Gastrocnemius medialis (tissue), 4 donors: ENCODE results near the gene DPT. TPM values are rescaled to one million over a fixed set of nuclear protein-coding genes. Genes with fewer than 3 reads are reported as not detected.

ENCODE experiments used
- ATAC-seq, 2 donors: fragments of 150-250 bp; one replicate each; pipeline ENCODE4 v1.9.1; 2016
- DNase-seq, 2 donors: peaks; one replicate each; pipeline ENCODE4 v3.0.0-alpha.2; 2019
- H3K27ac ChIP-seq, 4 donors: fragments of 200-600 bp; sonication (generic); 1 replicate in 1 of 4; 2 replicates in 3 of 4; pipeline ENCODE4 v1.5.1; 2016 to 2018; ENCODE audit warnings: mild to moderate bottlenecking in 2 of 4, moderate library complexity in 1 of 4
- H3K27me3 ChIP-seq, 3 donors: fragments of 200-600 bp; sonication (generic) in 2 of 3; 1 replicate in 1 of 3; 2 replicates in 2 of 3; pipeline versions ENCODE4 v1.5.1 to v1.6.0; 2016 to 2019; ENCODE audit warnings: mild to moderate bottlenecking in 1 of 3, moderate library complexity in 1 of 3
- H3K36me3 ChIP-seq, 2 donors: fragments of 200-600 bp; sonication (generic) in 1 of 2; one replicate each; pipeline ENCODE4 v1.5.1; 2017 to 2018
- H3K4me1 ChIP-seq, 2 donors: fragments of 200-600 bp; sonication (generic) in 1 of 2; one replicate each; pipeline ENCODE4 v1.5.1; 2016 to 2017; ENCODE audit warnings: mild to moderate bottlenecking in 2 of 2
- H3K4me3 ChIP-seq, 4 donors: fragments of 200-600 bp; sonication (generic) in 3 of 4; 1 replicate in 1 of 4; 2 replicates in 3 of 4; pipeline ENCODE4 v1.5.1; 2016 to 2019; ENCODE audit warnings: mild to moderate bottlenecking in 2 of 4
- H3K9me3 ChIP-seq, 3 donors: fragments of 200-600 bp; sonication (generic) in 2 of 3; 1 replicate in 1 of 3; 2 replicates in 2 of 3; pipeline ENCODE4 v1.5.1; 2016 to 2019
- POLR2A ChIP-seq, 2 donors: fragments of 450-650 bp; IDR thresholded peaks; one replicate each; pipeline ENCODE4 v1.6.1; 2017; ENCODE audit warnings: antibody characterized with exemption in 2 of 2, mild to moderate bottlenecking in 2 of 2, moderate library complexity in 2 of 2
- in situ Hi-C, 4 donors: fragments of 200-750 bp; cut with MboI; loops; one replicate each; pipeline versions ENCODE4 v1.15.0 to v1.8.0; 2017; ENCODE audit warnings: low sequenced_read_pairs in 4 of 4
- intact Hi-C: fragments of 100-400 bp; cut with DNase I; formaldehyde crosslinking; loops from one replicate; pipeline ENCODE4 v1.15.1; 2023; ENCODE audit warnings: low total_unique reads
- total RNA-seq, 4 donors: library from RNA; depleted of rRNA; stranded (reverse); fragments of >200 nt; gene quantifications; one replicate each; pipeline versions ENCODE4 v1.1.0 to v1.2.3, GENCODE V29; 2016
- TF ChIP-seq, protein P1 (sequence below), 5 experiments: fragments of 450-650 bp in 3 of 5; fragments of 200-600 bp in 2 of 5; sonication (generic) in 2 of 5; IDR thresholded peaks in 4 of 5; conservative IDR thresholded peaks in 1 of 5; 1 replicate in 4 of 5; 2 replicates in 1 of 5; pipeline ENCODE4 v1.5.1; 2016 to 2019; ENCODE audit warnings: antibody characterized with exemption in 5 of 5, mild to moderate bottlenecking in 3 of 5, moderate library complexity in 3 of 5

DPT gene
- total RNA-seq, 4 donors from 2014 or later, result 12.6 to 21.8 (median 14.7) TPM

DNA sequence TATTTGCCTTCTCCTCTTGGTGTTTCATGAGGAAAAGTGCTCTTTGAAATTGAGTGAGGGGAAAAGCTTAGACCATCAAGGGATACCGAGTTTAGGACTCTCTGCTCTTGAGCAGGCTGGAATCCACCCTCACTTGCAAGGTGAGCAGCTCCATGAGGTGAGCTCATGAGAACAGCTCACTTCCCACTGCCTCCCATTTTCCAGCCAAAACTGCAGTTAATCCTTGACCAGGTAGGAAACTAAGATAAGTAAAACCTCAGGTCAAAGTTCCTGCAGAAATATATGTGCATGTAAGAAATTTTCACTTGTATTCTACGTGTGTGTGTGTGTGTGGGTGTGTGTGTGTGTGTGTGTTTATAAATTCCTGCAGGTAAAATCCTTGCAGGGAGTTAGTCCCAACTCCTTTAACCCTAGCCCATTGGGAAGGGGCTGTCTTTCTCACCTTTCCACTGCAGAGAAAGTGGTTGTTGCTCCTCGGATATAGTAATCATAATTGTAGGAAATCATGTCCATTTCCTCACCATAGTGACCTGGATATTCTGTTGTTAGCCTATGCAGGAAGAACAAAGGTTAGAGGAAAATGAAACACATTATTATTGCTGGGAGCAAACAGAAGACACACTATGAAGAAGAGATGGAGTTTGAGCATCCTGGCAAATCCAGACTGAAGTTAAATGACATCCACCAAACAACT is 28.3 kb downstream of the DPT start:
- Histone ChIP-seq H3K36me3 (no peaks in the 10 kb centered on the region), H3K4me1 (no peaks in the 10 kb centered on the region), H3K27me3 (no peaks in the 10 kb centered on the region), H3K4me3 (no peak overlapping the region), H3K27ac (no peak overlapping the region), H3K9me3 (no peaks in the 10 kb centered on the region)
- intact Hi-C loops (no loop called here), in situ Hi-C loops (no loop called here)
- TF ChIP-seq POLR2A (IDR thresholded peaks at IDR 0.05), result no peak
- TF ChIP-seq, protein P1, sequence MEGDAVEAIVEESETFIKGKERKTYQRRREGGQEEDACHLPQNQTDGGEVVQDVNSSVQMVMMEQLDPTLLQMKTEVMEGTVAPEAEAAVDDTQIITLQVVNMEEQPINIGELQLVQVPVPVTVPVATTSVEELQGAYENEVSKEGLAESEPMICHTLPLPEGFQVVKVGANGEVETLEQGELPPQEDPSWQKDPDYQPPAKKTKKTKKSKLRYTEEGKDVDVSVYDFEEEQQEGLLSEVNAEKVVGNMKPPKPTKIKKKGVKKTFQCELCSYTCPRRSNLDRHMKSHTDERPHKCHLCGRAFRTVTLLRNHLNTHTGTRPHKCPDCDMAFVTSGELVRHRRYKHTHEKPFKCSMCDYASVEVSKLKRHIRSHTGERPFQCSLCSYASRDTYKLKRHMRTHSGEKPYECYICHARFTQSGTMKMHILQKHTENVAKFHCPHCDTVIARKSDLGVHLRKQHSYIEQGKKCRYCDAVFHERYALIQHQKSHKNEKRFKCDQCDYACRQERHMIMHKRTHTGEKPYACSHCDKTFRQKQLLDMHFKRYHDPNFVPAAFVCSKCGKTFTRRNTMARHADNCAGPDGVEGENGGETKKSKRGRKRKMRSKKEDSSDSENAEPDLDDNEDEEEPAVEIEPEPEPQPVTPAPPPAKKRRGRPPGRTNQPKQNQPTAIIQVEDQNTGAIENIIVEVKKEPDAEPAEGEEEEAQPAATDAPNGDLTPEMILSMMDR (IDR thresholded peaks at IDR 0.05 in 4 of 5, conservative IDR thresholded peaks at IDR 0.05 in 1 of 5), result no peak
- DNase-seq, result no peak
- no peak for ATAC-seq

DNA sequence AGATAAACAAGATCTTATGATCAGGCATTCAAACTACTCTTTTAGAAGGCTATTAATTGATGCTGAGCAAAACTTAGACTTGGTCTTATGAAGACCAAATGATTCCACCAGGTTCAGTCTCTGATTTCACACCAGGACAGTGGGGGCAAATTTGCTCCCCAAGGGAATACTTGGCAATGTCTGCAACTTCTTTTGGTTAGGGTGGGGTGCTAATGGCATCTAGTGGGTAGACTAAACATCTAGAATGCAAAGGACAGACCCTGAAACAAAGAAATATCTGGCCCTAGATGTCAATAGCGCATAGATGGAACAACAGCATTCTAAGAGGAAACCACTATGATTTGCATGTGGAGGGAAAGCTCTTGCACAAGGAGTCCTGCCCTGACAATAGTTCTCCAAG is 30.6 kb downstream of the DPT start:
- no peak for ATAC-seq
- H3K27me3 ChIP-seq, result no peaks in the 10 kb centered on the region
- no peak overlapping the region for H3K27ac ChIP-seq
- no peaks in the 10 kb centered on the region for H3K9me3 ChIP-seq
- H3K36me3 ChIP-seq, result no peaks in the 10 kb centered on the region
- in situ Hi-C loops, result no loop called here
- no peaks in the 10 kb centered on the region for H3K4me1 ChIP-seq
- intact Hi-C loops, result no loop called here
- no peak for DNase-seq
- no peak overlapping the region for H3K4me3 ChIP-seq
- no peak for TF ChIP-seq POLR2A (IDR thresholded peaks at IDR 0.05)

DNA sequence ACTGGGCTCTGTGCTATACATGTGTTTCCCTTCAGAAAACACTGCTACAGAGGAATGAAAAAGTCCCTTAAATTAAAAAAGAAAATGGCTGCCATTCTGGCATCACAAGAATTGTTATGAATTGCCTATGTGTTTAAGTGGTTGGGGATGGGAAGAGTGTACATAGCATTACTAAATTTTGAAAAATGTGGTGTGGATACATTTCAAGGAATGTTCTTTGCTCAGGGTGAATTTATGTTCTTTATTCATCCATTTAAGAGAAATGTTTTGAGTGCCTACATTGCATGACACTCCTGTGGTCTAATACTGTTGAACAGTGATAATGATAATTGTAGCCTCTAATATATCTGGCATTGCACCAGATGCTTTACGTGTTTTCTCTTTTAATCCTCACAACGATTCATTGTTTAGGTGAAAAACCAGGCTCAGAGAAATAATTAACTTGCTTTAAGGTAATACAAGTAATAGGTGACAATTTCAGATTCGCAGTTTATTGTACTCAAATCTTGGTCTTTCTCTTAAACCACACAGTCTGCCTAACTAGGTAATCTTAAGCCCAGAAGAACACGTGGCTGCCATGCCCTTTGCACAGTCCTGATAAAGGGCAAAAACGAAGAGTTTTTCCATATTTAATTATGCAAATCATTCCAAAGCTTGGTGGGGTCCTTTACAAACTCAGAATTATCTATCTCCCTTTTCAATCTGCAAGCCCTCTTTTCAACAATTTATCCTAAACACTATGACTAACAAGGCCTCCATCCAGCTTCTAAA is 31.5 kb downstream of the DPT start:
- in situ Hi-C loops, result no loop called here
- H3K27me3 ChIP-seq, result no peaks in the 10 kb centered on the region
- ATAC-seq, result no peak

DNA sequence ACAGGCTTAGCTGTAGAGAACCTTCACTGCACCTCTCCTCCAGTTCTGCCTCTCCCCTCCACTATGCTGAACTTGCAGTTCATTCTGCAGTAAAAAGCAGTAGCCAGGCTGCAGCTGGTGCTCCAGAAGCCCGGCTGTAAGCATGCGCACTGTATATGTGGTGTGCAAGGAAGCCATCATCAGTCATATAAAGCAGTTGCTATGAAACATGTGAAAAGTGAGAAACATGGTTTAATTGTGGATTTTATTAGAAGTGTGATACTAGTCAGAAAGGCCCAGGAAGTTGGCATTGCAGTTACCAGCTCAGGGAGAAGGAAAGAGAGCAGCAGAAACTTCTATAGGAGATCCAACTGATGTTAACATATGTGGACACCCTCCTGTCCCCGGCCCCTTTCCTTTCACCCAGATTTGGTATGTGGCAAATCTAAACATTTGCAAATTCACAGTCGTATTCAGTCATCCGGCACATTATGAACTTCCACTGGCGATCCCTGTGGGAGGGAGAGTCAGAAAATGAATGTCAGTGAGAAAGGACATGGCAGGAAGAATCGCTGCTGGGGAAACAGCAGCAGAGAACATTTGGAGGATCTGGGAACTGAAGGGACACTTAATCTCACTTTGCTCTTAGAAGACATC is 32.8 kb downstream of the DPT start:
- H3K4me1 ChIP-seq, result no peaks in the 10 kb centered on the region
- in situ Hi-C loops, result no loop called here
- ATAC-seq (no peak), DNase-seq (no peak)
- no peaks in the 10 kb centered on the region for H3K27me3 ChIP-seq
- H3K36me3 ChIP-seq, result no peaks in the 10 kb centered on the region
- intact Hi-C loops, result no loop called here
- TF ChIP-seq, protein P1 (IDR thresholded peaks at IDR 0.05 in 4 of 5, conservative IDR thresholded peaks at IDR 0.05 in 1 of 5), result no peak
- TF ChIP-seq POLR2A (IDR thresholded peaks at IDR 0.05), result no peak
- no peak overlapping the region for H3K27ac ChIP-seq
- no peak overlapping the region for H3K4me3 ChIP-seq
- H3K9me3 ChIP-seq, result no peaks in the 10 kb centered on the region

More for the DNA sequence above, 31.5 kb downstream of the DPT start:
- Histone ChIP-seq H3K27ac (no peak overlapping the region), H3K4me3 (no peak overlapping the region), H3K36me3 (no peaks in the 10 kb centered on the region), H3K9me3 (no peaks in the 10 kb centered on the region), H3K4me1 (no peaks in the 10 kb centered on the region)
- TF ChIP-seq, protein P1 (IDR thresholded peaks at IDR 0.05 in 4 of 5, conservative IDR thresholded peaks at IDR 0.05 in 1 of 5), result no peak
- TF ChIP-seq POLR2A (IDR thresholded peaks at IDR 0.05), result no peak
- no peak for DNase-seq
- intact Hi-C loops, result no loop called here

DNA sequence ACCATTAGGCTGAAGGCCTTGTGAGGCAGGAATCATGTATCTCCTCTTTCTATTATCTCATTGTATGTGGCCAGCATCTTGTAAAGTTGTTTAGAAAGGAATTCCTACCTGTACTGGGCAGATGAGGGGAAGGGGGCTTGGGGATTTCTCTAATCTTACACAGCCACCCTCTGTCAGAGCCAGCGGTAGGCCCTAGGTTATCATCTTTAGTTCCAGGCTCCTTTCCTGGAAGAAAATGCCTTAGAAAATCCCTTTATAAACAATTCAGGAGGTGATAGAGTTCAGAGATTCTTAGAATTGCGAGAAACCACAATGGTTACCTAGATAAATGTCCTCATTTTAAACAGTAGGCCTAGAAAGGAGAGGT is 35.2 kb downstream of the DPT start:
- TF ChIP-seq, protein P1 (IDR thresholded peaks at IDR 0.05 in 4 of 5, conservative IDR thresholded peaks at IDR 0.05 in 1 of 5), result no peak
- TF ChIP-seq POLR2A (IDR thresholded peaks at IDR 0.05), result no peak
- Histone ChIP-seq H3K27ac (no peak overlapping the region), H3K4me3 (no peak overlapping the region), H3K4me1 (no peaks in the 10 kb centered on the region), H3K9me3 (no peaks in the 10 kb centered on the region), H3K36me3 (no peaks in the 10 kb centered on the region), H3K27me3 (no peaks in the 10 kb centered on the region)
- in situ Hi-C loops (no loop called here), intact Hi-C loops (no loop called here)
- no peak for DNase-seq
- ATAC-seq, result no peak
